VCaP (cell line): Measurements from ENCODE around the gene CKB.

Experiments
- H3K27ac ChIP-seq: fragments of 450-650 bp; 2 replicates; pipeline ENCODE4 v1.5.1; 2017
- TF ChIP-seq, protein P1 (sequence below): fragments of 450-650 bp; conservative IDR thresholded peaks from 2 replicates; pipeline ENCODE4 v1.5.1; 2017; ENCODE audit warnings: mild to moderate bottlenecking, moderate library complexity

The CKB gene

DNA sequence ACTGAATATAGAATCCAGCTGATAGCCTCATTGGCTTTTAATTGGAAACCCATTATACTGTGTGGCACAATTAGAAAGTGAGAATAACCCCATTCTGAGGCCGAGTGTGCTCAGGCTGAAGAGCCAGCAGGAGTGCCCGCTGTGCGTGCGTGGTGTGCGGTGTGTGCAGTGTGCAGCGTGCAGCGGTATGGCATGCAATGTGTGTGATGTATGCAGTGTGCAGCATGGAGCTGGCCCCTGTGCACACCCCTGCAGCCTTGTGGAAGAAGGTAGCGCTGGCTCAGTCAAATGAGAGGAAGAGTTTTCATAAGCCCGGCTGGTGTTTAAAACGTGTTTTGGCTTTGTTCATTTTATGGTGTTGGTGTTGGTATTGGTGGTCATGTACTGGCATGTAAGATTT is 22.9 kb downstream of the CKB start:
- H3K27ac ChIP-seq, result peak overlapping the region; percentile 59
- TF ChIP-seq, protein P1, sequence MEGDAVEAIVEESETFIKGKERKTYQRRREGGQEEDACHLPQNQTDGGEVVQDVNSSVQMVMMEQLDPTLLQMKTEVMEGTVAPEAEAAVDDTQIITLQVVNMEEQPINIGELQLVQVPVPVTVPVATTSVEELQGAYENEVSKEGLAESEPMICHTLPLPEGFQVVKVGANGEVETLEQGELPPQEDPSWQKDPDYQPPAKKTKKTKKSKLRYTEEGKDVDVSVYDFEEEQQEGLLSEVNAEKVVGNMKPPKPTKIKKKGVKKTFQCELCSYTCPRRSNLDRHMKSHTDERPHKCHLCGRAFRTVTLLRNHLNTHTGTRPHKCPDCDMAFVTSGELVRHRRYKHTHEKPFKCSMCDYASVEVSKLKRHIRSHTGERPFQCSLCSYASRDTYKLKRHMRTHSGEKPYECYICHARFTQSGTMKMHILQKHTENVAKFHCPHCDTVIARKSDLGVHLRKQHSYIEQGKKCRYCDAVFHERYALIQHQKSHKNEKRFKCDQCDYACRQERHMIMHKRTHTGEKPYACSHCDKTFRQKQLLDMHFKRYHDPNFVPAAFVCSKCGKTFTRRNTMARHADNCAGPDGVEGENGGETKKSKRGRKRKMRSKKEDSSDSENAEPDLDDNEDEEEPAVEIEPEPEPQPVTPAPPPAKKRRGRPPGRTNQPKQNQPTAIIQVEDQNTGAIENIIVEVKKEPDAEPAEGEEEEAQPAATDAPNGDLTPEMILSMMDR, result no peak

DNA sequence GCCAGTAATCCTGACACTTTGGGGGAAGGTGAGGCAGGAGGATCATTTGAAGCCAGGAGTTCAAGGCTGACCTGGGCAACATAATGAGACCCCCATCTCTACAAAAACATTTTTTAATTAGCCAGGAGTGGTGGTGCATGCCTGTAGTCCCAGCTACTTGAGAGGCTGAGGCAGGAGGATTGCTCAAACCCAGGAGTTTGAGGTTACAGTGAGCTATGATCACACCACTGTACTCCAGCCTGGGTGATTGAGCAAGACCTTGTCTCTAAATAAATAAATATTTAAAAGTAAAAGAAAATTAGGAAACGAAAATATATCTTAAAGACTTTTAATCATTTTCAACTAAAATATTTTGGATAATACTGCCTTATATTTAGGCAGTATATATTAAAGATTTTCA is 25.9 kb downstream of the CKB start:
- TF ChIP-seq, protein P1, result no peak
- H3K27ac ChIP-seq, result no peak overlapping the region

DNA sequence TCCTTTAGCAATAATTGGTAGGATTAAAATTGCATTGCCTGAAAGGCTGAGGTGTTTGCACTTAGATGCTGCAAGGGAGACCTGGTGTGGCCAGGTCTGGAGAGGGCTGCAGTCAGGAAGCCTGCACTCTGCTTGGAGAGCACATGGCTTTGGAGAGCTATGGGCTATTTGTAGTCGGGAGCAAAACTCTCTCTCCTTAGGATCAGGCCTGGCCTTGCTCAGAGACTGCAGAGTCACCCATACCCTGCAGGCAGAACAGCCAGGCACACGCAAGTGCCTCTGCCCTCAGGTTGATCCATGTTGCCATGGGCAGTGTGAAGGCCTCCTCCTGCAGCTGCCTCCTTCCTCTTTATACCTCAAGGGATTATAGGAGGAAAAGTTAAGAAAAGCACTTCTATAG is 26.8 kb downstream of the CKB start:
- TF ChIP-seq, protein P1, result no peak
- H3K27ac ChIP-seq, result no peak overlapping the region

DNA sequence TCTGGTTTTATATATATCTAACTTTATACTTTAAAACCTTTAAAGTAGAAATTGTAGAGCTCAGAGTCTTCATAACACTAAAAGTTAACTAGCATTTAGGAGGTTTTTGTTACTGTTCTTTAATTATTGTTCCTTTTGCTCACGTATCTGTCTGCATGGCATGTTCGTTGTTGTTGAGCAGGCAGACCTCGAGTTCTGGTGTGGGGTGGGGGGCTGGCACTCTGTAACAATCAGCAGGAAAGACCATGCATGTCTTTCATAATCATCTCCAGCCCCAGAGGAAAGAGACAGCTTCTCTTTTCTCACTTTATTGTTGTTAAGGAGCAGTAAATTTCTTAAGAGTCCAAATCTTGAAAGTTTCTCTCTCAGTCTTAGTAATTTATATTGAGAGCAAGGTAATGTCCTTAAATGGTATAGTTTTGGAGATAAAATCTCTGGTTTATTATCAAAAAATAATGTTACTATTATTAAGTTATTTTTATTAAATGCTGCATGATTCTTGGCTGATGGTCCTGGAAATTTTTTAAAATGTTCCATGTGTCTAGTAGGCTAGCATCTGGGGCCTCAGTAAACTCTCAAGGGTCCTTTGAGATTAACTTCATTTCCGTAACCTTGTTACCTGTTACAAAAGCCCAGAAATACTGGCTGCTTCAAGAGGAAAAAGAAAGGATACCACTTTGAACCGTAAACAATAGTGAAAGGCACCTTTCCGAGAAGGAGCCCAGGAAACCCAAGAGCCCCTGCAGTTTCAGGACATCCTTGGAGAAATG is 30.3 kb downstream of the CKB start:
- TF ChIP-seq, protein P1, result no peak
- no peak overlapping the region for H3K27ac ChIP-seq

DNA sequence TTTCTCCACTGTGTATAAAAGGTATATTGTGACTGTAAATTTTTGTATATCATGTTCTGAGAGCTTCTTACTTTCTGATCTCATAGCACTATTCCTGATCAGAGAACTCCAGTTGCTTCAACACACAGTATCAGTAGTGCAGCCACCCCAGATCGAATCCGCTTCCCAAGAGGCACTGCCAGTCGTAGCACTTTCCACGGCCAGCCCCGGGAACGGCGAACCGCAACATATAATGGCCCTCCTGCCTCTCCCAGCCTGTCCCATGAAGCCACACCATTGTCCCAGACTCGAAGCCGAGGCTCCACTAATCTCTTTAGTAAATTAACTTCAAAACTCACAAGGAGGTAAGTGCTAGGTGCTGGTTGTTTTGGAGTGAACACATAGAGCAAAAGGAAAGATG is 30.9 kb downstream of the CKB start:
- TF ChIP-seq, protein P1, result no peak
- H3K27ac ChIP-seq, result no peak overlapping the region

DNA sequence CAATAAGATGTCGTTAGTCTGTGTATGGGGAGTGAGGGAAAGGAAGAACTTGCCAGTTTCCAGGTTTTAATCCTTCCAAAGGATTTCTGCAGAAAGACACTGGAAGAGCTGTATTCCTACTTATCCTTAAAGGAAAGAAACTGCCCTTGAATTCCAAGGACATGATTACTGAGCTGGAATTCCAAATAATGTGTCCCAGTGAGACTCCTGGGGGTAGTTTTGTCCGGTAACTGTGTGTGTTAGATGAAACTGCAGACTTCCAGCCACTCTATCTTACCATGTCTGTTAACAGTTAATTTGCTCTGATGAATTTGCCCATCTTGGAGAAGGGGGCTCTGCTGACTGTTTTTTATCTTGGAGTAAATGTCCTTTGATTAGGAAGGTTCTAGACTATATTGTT is 33.0 kb downstream of the CKB start:
- TF ChIP-seq, protein P1, result no peak
- no peak overlapping the region for H3K27ac ChIP-seq

DNA sequence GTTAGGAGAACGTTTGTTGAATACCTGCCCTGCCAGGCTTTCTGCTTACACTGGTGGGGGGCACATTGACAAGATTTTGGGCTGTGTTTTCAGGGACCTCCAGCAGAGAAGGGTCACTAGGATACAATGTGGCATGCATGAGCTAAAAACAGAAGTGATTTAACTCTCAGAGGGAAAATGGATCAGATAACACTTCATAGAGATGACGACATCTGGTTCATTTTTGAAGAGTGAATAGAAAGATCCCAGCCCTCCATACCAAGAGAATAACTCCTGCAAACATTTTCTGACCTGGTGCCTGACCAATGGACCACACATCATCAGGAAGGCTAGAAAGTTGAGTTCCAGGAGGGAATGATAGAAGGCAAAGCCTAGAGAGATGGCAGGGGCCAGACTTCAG is 33.7 kb downstream of the CKB start:
- H3K27ac ChIP-seq, result no peak overlapping the region
- TF ChIP-seq, protein P1, result no peak
